Aorta (tissue), 5 donors: Measurements from ENCODE around the gene C9orf85. TPM values are rescaled to one million over a fixed set of nuclear protein-coding genes. Genes with fewer than 3 reads are reported as not detected.
"Not testable (repeated sequence)": the region's sequence is repeated elsewhere in the genome, so short reads cannot be mapped to it uniquely, and the experiment has no call there.

Experiments used
- ATAC-seq: fragments of 200-7000 bp; cut with Tn5 transposase; one replicate; pipeline ENCODE4 v1.9.1; 2022; ENCODE audit warnings: moderate library complexity; ENCODE audit not compliant: low FRiP score
- DNase-seq, 2 donors: peaks; one replicate each; pipeline ENCODE4 v3.0.0-alpha.2; 2020
- H3K27ac ChIP-seq, 2 donors: one replicate each; pipeline ENCODE4 v1.5.1; 2013; ENCODE audit warnings: low read length in 2 of 2, mild to moderate bottlenecking in 2 of 2, moderate library complexity in 2 of 2, control low read depth in 1 of 2, inconsistent platforms in 1 of 2, low read depth in 1 of 2
- H3K27me3 ChIP-seq, 2 donors: one replicate each; pipeline ENCODE4 v1.6.1; 2013; ENCODE audit warnings: control low read depth in 1 of 2, low read length in 1 of 2, mild to moderate bottlenecking in 1 of 2, moderate library complexity in 1 of 2; ENCODE audit not compliant: insufficient read depth in 2 of 2, control insufficient read depth in 1 of 2
- H3K36me3 ChIP-seq, 2 donors: one replicate each; pipeline ENCODE4 v1.6.1; 2013; ENCODE audit warnings: control low read depth in 1 of 2, low read length in 1 of 2, mild to moderate bottlenecking in 1 of 2; ENCODE audit not compliant: insufficient read depth in 2 of 2, control insufficient read depth in 1 of 2
- H3K4me1 ChIP-seq, 2 donors: one replicate each; pipeline ENCODE4 v1.6.1; 2013; ENCODE audit warnings: low read length in 2 of 2, control low read depth in 1 of 2, mild to moderate bottlenecking in 1 of 2, moderate library complexity in 1 of 2; ENCODE audit not compliant: insufficient read depth in 2 of 2, control insufficient read depth in 1 of 2
- H3K4me3 ChIP-seq, 2 donors: one replicate each; pipeline ENCODE4 v1.5.1; 2013; ENCODE audit warnings: low read length in 2 of 2, control low read depth in 1 of 2, mild to moderate bottlenecking in 1 of 2
- H3K9me3 ChIP-seq: one replicate; pipeline ENCODE4 v1.6.1; 2013; ENCODE audit warnings: mild to moderate bottlenecking, low read length; ENCODE audit not compliant: control insufficient read depth
- WGBS, 2 donors: extraction: QIAGEN DNeasy Blood & Tissue Kit; methylation state at CpG; one replicate each; pipeline ENCODE4 v1.1.7; 2013; 5-methylcytosine and 5-hydroxymethylcytosine counted together
- intact Hi-C, 2 donors: fragments of 100-400 bp; cut with DNase I; formaldehyde crosslinking; loops; one replicate each; pipeline versions ENCODE4 v1.14.2 to v1.15.0; 2022
- polyA plus RNA-seq, 2 donors: library from polyadenylated mRNA; stranded (reverse); fragments of 200-250 nt; gene quantifications; one replicate each; pipeline ENCODE4 v1.2.3, GENCODE V29; 2013
- total RNA-seq, 2 donors: library from RNA; stranded (reverse); fragmentation: NEBNext Ultra II Directional; extraction: Animal tissue kit (Norgen Biotek cat#: 25700); gene quantifications; one replicate each; pipeline ENCODE4 v1.2.1, GENCODE V29; 2021
- donor health status: healthy with polysubstance abuse.
- donor health status: Bipolar disorder and iron deficiency.
- donor health status: DM: no; HTN: no; CAD: no.
- donor health status: DM: no; HTN: no; CAD: no.
- donor health status: DM: yes; HTN: yes; CAD: no.

Gene C9orf85
- total and polyA plus RNA-seq, 4 donors: 15.5 to 17.9 (median 16.8) TPM

DNA sequence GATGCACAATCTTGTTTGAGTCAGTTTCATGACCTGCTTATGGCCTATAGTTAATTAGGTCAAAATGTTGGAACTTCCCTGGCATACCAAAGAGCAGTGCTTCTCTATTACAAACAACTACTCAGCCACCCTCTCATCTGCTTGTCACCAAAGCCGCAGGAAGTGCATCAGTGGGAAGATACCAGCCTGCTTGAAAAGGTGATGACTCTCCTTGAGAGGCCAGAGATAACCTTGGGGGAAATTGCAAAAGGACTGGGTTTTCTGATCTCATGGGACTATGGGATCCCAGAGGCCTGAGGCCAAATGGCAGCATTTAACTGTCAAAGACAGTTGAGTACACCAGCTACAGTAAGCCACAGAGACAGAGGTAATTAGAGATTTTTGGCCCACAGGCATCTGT lies 79.0 kb downstream of the C9orf85 start:
- DNase-seq: no peak
- intact Hi-C loops: no loop called here
- H3K27ac ChIP-seq: no peak overlapping the region
- no peaks in the 10 kb centered on the region for H3K27me3 ChIP-seq
- H3K9me3 ChIP-seq: no peaks in the 10 kb centered on the region
- H3K4me3 ChIP-seq: no peak overlapping the region
- 98 to 100% methylated on average over 1 of the region's 1 CpG for WGBS, 2 donors
- no peaks in the 10 kb centered on the region for H3K4me1 ChIP-seq
- H3K36me3 ChIP-seq: no peaks in the 10 kb centered on the region
- no peak for ATAC-seq

DNA sequence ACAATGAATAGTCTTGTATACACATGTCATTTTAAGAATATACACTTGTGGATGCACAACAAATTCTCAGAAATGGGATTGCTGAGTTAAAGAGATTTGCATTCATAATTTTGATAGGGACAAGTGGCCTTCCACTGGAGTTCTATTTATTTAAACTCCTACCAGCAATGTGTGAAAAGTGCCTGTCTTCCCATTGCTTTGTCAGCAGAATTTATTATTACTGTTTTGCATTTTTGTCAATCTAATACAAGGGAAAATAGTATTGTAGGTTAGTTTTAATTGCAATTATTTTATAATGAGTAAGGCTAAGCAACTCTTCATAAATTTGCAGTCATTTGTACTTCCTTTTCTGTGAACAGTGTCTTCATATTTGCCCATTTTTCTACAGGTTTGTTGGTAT lies 94.0 kb downstream of the C9orf85 start:
- no peaks in the 10 kb centered on the region for H3K27me3 ChIP-seq
- H3K36me3 ChIP-seq: no peaks in the 10 kb centered on the region
- intact Hi-C loops: no loop called here
- H3K4me3 ChIP-seq: no peak overlapping the region
- DNase-seq (no peak), ATAC-seq (no peak)
- H3K9me3 ChIP-seq: no peaks in the 10 kb centered on the region
- H3K27ac ChIP-seq: no peak overlapping the region
- no peaks in the 10 kb centered on the region for H3K4me1 ChIP-seq

DNA sequence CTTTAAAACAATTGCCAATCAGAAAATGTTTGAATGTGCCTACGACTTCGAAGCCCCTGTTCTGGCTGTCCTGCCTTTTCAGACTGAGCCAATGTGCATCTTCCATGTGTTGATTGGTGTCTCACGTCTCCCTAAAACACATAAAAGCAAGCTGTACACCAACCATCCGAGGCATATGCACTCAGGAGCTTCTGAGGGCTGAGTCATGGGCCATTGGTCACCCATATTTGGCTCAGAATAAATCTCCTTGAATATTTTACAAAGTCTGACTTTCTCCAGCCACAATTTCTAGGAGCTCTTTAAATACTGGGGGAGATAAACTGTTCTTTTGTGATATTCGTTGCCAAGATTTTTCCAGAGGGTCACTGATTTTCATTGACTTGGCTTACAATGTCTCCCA lies 95.1 kb downstream of the C9orf85 start:
- Histone ChIP-seq H3K36me3 (no peaks in the 10 kb centered on the region), H3K9me3 (no peaks in the 10 kb centered on the region), H3K27me3 (no peaks in the 10 kb centered on the region), H3K27ac (no peak overlapping the region), H3K4me3 (no peak overlapping the region), H3K4me1 (no peaks in the 10 kb centered on the region)
- intact Hi-C loops: no loop called here
- no peak for ATAC-seq
- no peak for DNase-seq
- 47 to 52% methylated on average over 5 of the region's 5 CpGs for whole genome bisulfite sequencing, 2 donors

DNA sequence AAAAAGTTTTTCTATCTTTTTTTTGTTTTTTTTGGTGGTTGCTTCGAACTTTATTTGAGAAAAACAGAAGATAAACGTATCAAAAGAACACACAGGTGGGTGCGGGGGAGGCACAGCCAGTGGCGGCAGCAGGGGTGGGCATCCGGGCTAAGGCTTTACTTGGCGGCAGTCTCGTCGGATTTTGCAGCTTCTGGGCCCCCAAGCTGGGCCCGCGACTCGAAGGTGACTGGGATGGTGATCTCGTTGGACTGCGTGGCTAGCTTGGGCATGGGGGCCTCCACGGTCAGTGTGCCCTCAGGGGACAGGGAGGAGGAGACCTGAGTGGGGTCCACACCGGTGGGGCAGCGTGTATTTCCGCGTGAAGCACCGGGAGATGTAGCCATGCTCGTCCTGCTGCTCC lies 96.3 kb downstream of the C9orf85 start:
- intact Hi-C loops, DNase-seq, H3K27ac ChIP-seq, H3K4me3 ChIP-seq, ATAC-seq, H3K36me3 ChIP-seq, H3K4me1 ChIP-seq, H3K9me3 ChIP-seq, H3K27me3 ChIP-seq: not testable (repeated sequence)
- WGBS, 2 donors: 92 to 97% methylated on average over 15 to 20 of the region's 20 CpGs

DNA sequence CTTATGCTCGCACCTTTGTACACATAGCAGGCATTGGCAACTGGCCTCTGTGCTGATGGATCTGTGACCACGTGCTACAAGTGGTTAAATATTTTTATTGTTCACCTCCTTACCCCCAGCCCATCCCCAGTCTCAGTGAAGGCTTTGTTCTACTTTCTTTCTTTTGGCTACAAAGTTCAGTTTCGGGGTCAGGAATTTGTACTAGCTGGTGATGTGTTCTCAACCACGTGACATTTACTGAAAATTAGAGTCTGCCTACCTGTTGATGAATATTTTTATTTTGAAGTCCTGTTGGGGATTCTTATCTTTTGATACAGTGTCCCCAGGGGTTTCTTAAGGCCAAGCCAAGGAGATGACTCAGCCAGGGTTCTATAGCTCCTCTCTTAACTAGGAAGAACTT lies 101.2 kb downstream of the C9orf85 start:
- no peaks in the 10 kb centered on the region for H3K9me3 ChIP-seq
- DNase-seq (no peak), ATAC-seq (no peak)
- intact Hi-C loops: no loop called here
- H3K4me3 ChIP-seq: no peak overlapping the region
- no peaks in the 10 kb centered on the region for H3K36me3 ChIP-seq
- H3K27ac ChIP-seq: no peak overlapping the region
- H3K27me3 ChIP-seq: peaks cover 0 to 1% of the 10 kb centered on the region in 2 donors
- no peaks in the 10 kb centered on the region for H3K4me1 ChIP-seq
- 84 to 90% methylated on average over 4 of the region's 4 CpGs for WGBS, 2 donors

DNA sequence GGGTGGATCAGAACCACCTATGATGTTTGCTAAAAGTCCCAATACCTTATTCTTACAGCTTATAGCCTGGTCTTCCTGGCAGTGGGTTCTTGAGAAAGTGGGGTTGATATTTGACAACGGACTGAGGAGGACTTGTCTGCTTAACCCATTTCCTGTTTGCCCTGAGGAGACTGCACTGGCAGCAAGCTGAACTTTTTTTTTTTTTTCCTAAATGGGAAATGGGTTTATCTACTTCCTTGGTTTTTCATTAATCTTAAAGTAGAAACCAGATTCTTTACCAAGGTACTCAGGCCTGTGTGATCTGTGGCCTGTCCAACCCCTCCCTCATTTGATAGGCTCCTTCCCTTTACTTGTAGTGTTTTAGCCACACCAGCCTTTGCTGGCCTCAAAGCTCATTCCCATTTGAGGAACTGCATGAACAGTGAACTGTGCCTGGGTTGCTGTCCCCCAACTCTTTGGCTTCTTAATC lies 101.9 kb downstream of the C9orf85 start:
- intact Hi-C loops: no loop called here
- no peak overlapping the region for H3K27ac ChIP-seq
- H3K4me3 ChIP-seq: no peak overlapping the region
- H3K4me1 ChIP-seq: no peaks in the 10 kb centered on the region
- 0 to 16% methylated on average over 1 of the region's 1 CpG for WGBS, 2 donors
- no peak for DNase-seq
- no peak for ATAC-seq
- H3K36me3 ChIP-seq: no peaks in the 10 kb centered on the region
- H3K9me3 ChIP-seq: no peaks in the 10 kb centered on the region
- peaks cover 0 to 1% of the 10 kb centered on the region in 2 donors for H3K27me3 ChIP-seq

DNA sequence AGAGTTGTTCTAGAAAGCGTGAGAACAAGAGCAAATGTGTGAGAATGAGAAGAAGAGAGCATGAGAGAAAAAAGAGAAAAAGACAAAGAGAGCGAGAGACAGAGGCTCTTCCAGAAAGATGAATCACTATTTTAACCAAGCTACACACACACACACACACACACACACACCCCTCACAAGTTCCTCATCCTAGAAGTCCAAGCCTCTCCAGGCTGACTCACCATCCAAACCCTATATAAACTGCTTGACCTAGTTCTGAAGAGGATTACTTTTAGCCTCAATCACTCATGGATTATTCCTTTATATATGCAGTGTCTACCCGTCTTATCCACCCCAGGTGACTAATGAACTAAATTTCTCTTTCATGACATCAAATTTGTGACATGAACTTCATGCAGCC lies 111.4 kb downstream of the C9orf85 start:
- Histone ChIP-seq H3K9me3 (no peaks in the 10 kb centered on the region), H3K36me3 (no peaks in the 10 kb centered on the region), H3K4me3 (no peak overlapping the region), H3K27me3 (no peaks in the 10 kb centered on the region), H3K4me1 (no peaks in the 10 kb centered on the region), H3K27ac (no peak overlapping the region)
- DNase-seq: no peak
- WGBS, 2 donors: 75 to 82% methylated on average over 3 of the region's 3 CpGs
- intact Hi-C loops: loop anchor here in 1 of 2 donors (5.0 kb wide), 1 partner anchor 216 kb away; no protein-coding TSS in a partner anchor
- ATAC-seq: no peak

Other genes starting within 250 kb of the C9orf85 start
- gene CEMIP2, start 143.1 kb upstream of the C9orf85 start, total RNA-seq: 100 to 1,000 TPM; 101 to 122 TPM
- gene CEMIP2, start 143.1 kb upstream of the C9orf85 start, polyA plus RNA-seq: 1 to 10 TPM; 5.4 to 8.4 TPM
- gene ABHD17B, start 446 bp upstream of the C9orf85 start, total RNA-seq: 10 to 100 TPM; 14.2 to 38.0 TPM
- 1 to 10 TPM; 6.6 to 9.4 TPM for gene ABHD17B, start 446 bp upstream of the C9orf85 start, polyA plus RNA-seq
- not detected for gene C9orf57, start 149.0 kb downstream of the C9orf85 start, total RNA-seq
- gene C9orf57, start 149.0 kb downstream of the C9orf85 start, polyA plus RNA-seq: not detected
- gene GDA, start 237.8 kb downstream of the C9orf85 start, total RNA-seq: not detected
- 10 to 100 TPM in 1 of 2 donors, not detected in 1; 28.7 TPM for gene GDA, start 237.8 kb downstream of the C9orf85 start, polyA plus RNA-seq